Caco-2 (cell line): Measurements from ENCODE around the gene NT5DC4. TPM values are rescaled to one million over a fixed set of nuclear protein-coding genes. Genes with fewer than 3 reads are reported as not detected.

ENCODE experiments used
- BruUV-seq: library from RNA; stranded (reverse); fragments of 400-500 nt; replicated peaks from 2 replicates; lab custom pipeline; 2021; lab: Mats Ljungman, UMichigan
- CTCF ChIA-PET: fragments of 300-600 bp; sonication (Branson Sonifier 250); formaldehyde crosslinking; loops from one replicate; lab custom pipeline; 2022; ENCODE audit warnings: antibody characterized with exemption; lab: Charles Lee
- POLR2A ChIA-PET: fragments of 300-600 bp; sonication (Branson Sonifier 250); formaldehyde crosslinking; loops from one replicate; lab custom pipeline; 2022; ENCODE audit warnings: antibody characterized with exemption; lab: Charles Lee
- DNase-seq, 2 experiments: peaks; one replicate each; pipeline versions ENCODE4 v3.0.0 to v3.0.0-alpha.2; 2020 to 2022
- H3K27me3 ChIP-seq: replicated peaks from 2 replicates; pipeline ENCODE4 v1.6.0; 2011; ENCODE audit warnings: low read length; ENCODE audit not compliant: control insufficient read depth, insufficient read depth
- H3K36me3 ChIP-seq: 2 replicates; pipeline ENCODE4 v1.5.1; 2011; ENCODE audit warnings: low read length; ENCODE audit not compliant: control insufficient read depth, insufficient read depth
- H3K4me1 ChIP-seq: fragments of 250-450 bp; sonication (Bioruptor Pico); 2 replicates; pipeline ENCODE4 v1.5.1; 2020; ENCODE audit warnings: mild to moderate bottlenecking
- H3K4me3 ChIP-seq: 2 replicates; pipeline ENCODE4 v1.5.1; 2011; ENCODE audit warnings: low read depth, mild to moderate bottlenecking, control low read depth, low read length
- H3K9me3 ChIP-seq: fragments of 250-450 bp; sonication (Bioruptor Pico); 2 replicates; pipeline ENCODE4 v1.5.1; 2020; ENCODE audit warnings: mild to moderate bottlenecking, moderate library complexity
- H3K27ac Mint-ChIP-seq: one replicate; pipeline ENCODE4 v1.8.0; 2022; ENCODE audit warnings: mixed read lengths; ENCODE audit not compliant: unreplicated experiment
- H3K27me3 Mint-ChIP-seq: one replicate; pipeline ENCODE4 v1.8.0; 2022; ENCODE audit warnings: mixed read lengths; ENCODE audit not compliant: insufficient read depth, unreplicated experiment
- H3K36me3 Mint-ChIP-seq: one replicate; pipeline ENCODE4 v1.8.0; 2022; ENCODE audit warnings: mild to moderate bottlenecking, mixed read lengths; ENCODE audit not compliant: insufficient read depth, unreplicated experiment
- H3K4me1 Mint-ChIP-seq: one replicate; pipeline ENCODE4 v1.8.0; 2022; ENCODE audit warnings: low read depth, mixed read lengths; ENCODE audit not compliant: unreplicated experiment
- H3K4me3 Mint-ChIP-seq: one replicate; pipeline ENCODE4 v1.8.0; 2022; ENCODE audit warnings: mild to moderate bottlenecking, moderate library complexity, mixed read lengths; ENCODE audit not compliant: unreplicated experiment
- H3K9me3 Mint-ChIP-seq: one replicate; pipeline ENCODE4 v1.8.0; 2022; ENCODE audit warnings: mixed read lengths; ENCODE audit not compliant: unreplicated experiment
- intact Hi-C: fragments of 100-400 bp; cut with micrococcal nuclease; formaldehyde crosslinking; loops from one replicate; pipeline ENCODE4 v1.10.0; 2022; ENCODE audit not compliant: unreplicated experiment
- total RNA-seq: library from RNA; stranded (reverse); gene quantifications from 2 replicates; pipeline ENCODE4 v1.2.3, GENCODE V29; 2022
- TF ChIP-seq, protein P1 (sequence below), 2 experiments: fragments of 200-600 bp in 1 of 2; IDR thresholded peaks; 1 replicate in 1 of 2; 2 replicates in 1 of 2; pipeline versions ENCODE4 v1.5.1 to v1.8.0; 2011 to 2022; ENCODE audit warnings: antibody characterized with exemption in 1 of 2, control low read depth in 1 of 2, inconsistent platforms in 1 of 2, low read depth in 1 of 2, low read length in 1 of 2, mild to moderate bottlenecking in 1 of 2, moderate library complexity in 1 of 2; ENCODE audit not compliant: insufficient read depth in 1 of 2, severe bottlenecking in 1 of 2, unreplicated experiment in 1 of 2

Gene NT5DC4
- total RNA-seq, 1 experiment from 2014 or later = 4.0 TPM

DNA sequence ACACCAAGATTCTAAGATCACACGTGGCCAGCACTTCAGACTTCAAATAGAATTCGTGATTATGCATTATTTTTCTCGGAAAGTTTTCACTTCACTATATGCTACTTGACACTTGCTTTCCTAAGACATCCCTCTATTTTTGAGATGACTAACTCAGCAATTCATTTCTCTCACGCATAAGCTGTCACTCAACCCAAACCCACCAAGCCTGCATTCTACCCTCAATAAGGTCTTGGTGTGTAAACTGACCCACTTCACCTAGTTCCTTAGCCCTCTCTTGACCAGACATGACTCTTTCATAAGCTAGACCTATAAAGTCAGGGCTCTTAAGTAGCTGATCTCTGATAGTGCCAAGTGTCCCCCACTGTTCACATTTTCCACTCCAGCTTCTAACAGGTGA is 31.8 kb downstream of the NT5DC4 start:
- Mint-ChIP-seq H3K27me3 (no peaks in the 10 kb centered on the region), H3K27ac (no peak overlapping the region), H3K9me3 (no peaks in the 10 kb centered on the region), H3K4me1 (peaks cover 7% of the 10 kb centered on the region), H3K4me3 (no peak overlapping the region), H3K36me3 (peaks cover 63% of the 10 kb centered on the region)
- H3K4me3 ChIP-seq = no peak overlapping the region
- peaks cover 9% of the 10 kb centered on the region for H3K4me1 ChIP-seq
- intact Hi-C loops = no loop called here
- TF ChIP-seq, protein P1, sequence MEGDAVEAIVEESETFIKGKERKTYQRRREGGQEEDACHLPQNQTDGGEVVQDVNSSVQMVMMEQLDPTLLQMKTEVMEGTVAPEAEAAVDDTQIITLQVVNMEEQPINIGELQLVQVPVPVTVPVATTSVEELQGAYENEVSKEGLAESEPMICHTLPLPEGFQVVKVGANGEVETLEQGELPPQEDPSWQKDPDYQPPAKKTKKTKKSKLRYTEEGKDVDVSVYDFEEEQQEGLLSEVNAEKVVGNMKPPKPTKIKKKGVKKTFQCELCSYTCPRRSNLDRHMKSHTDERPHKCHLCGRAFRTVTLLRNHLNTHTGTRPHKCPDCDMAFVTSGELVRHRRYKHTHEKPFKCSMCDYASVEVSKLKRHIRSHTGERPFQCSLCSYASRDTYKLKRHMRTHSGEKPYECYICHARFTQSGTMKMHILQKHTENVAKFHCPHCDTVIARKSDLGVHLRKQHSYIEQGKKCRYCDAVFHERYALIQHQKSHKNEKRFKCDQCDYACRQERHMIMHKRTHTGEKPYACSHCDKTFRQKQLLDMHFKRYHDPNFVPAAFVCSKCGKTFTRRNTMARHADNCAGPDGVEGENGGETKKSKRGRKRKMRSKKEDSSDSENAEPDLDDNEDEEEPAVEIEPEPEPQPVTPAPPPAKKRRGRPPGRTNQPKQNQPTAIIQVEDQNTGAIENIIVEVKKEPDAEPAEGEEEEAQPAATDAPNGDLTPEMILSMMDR (IDR thresholded peaks at IDR 0.05; ENCODE audit: insufficient read depth in 1 of 2, low read depth in 1 of 2, low read length in 1 of 2, severe bottlenecking in 1 of 2, unreplicated experiment in 1 of 2) = no peak
- DNase-seq = no peak
- no peaks in the 10 kb centered on the region for H3K9me3 ChIP-seq
- POLR2A ChIA-PET = no interaction called here
- no peaks in the 10 kb centered on the region for H3K27me3 ChIP-seq
- H3K36me3 ChIP-seq = peaks cover 6% of the 10 kb centered on the region
- CTCF ChIA-PET = interaction anchor here (0.9 kb wide), 1 partner anchor 189 kb away, joined by 4 read pairs; no protein-coding TSS in a partner anchor
- BruUV-seq = no TSS peak

DNA sequence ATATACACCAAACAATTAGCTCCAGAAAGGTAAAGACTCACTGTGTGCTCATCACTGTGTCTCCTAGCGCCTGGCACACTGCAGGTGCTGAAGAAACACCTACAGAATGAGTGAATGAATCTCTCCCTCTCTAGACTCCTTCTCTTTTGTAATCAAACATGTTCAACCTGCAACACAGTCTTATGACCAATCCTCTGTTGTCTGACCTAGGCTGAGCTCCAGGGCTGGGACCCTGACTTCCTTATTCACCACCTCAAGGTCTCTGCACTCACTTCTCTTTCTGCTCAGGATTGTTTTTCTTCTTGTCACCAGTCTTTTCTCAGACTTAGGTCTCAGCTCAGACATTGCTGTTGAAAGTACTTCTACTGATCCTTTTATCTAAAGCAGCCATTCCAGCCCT is 33.7 kb downstream of the NT5DC4 start:
- H3K36me3 Mint-ChIP-seq = peaks cover 62% of the 10 kb centered on the region
- TF ChIP-seq, protein P1 (IDR thresholded peaks at IDR 0.05; ENCODE audit: insufficient read depth in 1 of 2, low read depth in 1 of 2, low read length in 1 of 2, severe bottlenecking in 1 of 2, unreplicated experiment in 1 of 2) = no peak
- no peaks in the 10 kb centered on the region for H3K27me3 Mint-ChIP-seq
- Histone ChIP-seq H3K27me3 (no peaks in the 10 kb centered on the region), H3K4me1 (peaks cover 9% of the 10 kb centered on the region), H3K36me3 (peaks cover 6% of the 10 kb centered on the region), H3K9me3 (no peaks in the 10 kb centered on the region), H3K4me3 (no peak overlapping the region)
- ChIA-PET POLR2A (no interaction called here), CTCF (no interaction called here)
- H3K4me1 Mint-ChIP-seq = peaks cover 7% of the 10 kb centered on the region
- no peak overlapping the region for H3K4me3 Mint-ChIP-seq
- peak overlapping the region; percentile 3 for H3K27ac Mint-ChIP-seq
- intact Hi-C loops = no loop called here
- H3K9me3 Mint-ChIP-seq = no peaks in the 10 kb centered on the region
- BruUV-seq = no TSS peak
- no peak for DNase-seq

DNA sequence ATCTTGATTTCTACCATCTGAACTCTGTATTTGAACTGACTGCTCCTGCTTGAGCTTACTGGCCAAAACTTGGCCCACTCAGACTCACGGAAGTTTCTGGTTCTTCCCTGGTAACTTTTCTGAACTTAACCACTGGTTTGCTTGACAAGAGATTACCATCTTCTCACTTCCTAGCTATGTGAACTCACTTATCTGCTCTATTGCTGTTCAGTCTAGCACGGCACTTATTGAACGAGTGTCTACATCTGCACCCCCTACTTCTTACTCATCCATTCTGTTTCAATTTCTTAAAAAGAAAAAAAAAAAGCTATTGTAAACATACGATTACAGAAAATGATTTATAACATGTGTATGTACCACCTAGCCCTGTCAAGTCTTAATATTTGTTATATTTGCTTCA is 34.6 kb downstream of the NT5DC4 start:
- ChIA-PET POLR2A (no interaction called here), CTCF (interaction anchor here (0.6 kb wide), 1 partner anchor 110 kb away, joined by 3 read pairs; no protein-coding TSS in a partner anchor)
- Histone ChIP-seq H3K4me3 (no peak overlapping the region), H3K27me3 (no peaks in the 10 kb centered on the region), H3K36me3 (peaks cover 3% of the 10 kb centered on the region), H3K4me1 (peaks cover 9% of the 10 kb centered on the region), H3K9me3 (no peaks in the 10 kb centered on the region)
- no peak for DNase-seq
- H3K36me3 Mint-ChIP-seq = peaks cover 54% of the 10 kb centered on the region
- H3K27me3 Mint-ChIP-seq = no peaks in the 10 kb centered on the region
- no TSS peak for BruUV-seq
- no peaks in the 10 kb centered on the region for H3K9me3 Mint-ChIP-seq
- intact Hi-C loops = no loop called here
- TF ChIP-seq, protein P1 (IDR thresholded peaks at IDR 0.05; ENCODE audit: insufficient read depth in 1 of 2, low read depth in 1 of 2, low read length in 1 of 2, severe bottlenecking in 1 of 2, unreplicated experiment in 1 of 2) = no peak
- no peak overlapping the region for H3K4me3 Mint-ChIP-seq
- H3K4me1 Mint-ChIP-seq = peaks cover under 1% of the 10 kb centered on the region
- H3K27ac Mint-ChIP-seq = no peak overlapping the region
